Epithelial cell of esophagus (primary cell): ENCODE measurements around the gene LHX1.

Experiments
- DNase-seq: peaks from one replicate; pipeline ENCODE4 v3.0.0; 2010; ENCODE audit warnings: low read depth
- H3K4me3 ChIP-seq: 2 replicates; pipeline ENCODE4 v1.5.1; 2011; ENCODE audit warnings: mild to moderate bottlenecking, low read length, control low read depth
- TF ChIP-seq, protein P1 (sequence below): IDR thresholded peaks from 2 replicates; pipeline ENCODE4 v1.5.1; 2011; ENCODE audit warnings: low read depth, mild to moderate bottlenecking, low read length, control low read depth, inconsistent platforms; ENCODE audit not compliant: insufficient read depth; ENCODE audit errors: missing control alignments

Gene LHX1

DNA sequence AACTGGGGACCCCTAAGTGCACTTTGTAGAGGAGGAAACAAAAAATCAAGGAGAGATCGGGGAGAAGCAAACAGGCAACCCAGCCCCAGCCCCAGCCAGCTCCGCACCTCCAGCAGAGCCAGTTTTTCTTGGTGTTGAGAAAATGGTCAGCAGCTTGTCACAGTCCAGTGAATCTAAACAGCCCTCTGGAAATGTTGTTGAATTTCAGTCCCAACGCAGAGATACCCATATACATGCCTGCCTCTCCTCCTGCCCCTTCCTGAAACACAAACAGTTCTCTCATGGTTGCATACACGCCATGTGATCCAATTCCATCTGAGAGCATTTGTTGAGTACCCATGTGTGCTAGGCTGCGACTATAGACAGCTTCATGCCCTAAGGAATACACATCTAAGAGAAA is 42.4 kb upstream of the LHX1 start:
- TF ChIP-seq, protein P1, sequence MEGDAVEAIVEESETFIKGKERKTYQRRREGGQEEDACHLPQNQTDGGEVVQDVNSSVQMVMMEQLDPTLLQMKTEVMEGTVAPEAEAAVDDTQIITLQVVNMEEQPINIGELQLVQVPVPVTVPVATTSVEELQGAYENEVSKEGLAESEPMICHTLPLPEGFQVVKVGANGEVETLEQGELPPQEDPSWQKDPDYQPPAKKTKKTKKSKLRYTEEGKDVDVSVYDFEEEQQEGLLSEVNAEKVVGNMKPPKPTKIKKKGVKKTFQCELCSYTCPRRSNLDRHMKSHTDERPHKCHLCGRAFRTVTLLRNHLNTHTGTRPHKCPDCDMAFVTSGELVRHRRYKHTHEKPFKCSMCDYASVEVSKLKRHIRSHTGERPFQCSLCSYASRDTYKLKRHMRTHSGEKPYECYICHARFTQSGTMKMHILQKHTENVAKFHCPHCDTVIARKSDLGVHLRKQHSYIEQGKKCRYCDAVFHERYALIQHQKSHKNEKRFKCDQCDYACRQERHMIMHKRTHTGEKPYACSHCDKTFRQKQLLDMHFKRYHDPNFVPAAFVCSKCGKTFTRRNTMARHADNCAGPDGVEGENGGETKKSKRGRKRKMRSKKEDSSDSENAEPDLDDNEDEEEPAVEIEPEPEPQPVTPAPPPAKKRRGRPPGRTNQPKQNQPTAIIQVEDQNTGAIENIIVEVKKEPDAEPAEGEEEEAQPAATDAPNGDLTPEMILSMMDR, result no peak
- DNase-seq, result no peak
- H3K4me3 ChIP-seq, result no peak overlapping the region

DNA sequence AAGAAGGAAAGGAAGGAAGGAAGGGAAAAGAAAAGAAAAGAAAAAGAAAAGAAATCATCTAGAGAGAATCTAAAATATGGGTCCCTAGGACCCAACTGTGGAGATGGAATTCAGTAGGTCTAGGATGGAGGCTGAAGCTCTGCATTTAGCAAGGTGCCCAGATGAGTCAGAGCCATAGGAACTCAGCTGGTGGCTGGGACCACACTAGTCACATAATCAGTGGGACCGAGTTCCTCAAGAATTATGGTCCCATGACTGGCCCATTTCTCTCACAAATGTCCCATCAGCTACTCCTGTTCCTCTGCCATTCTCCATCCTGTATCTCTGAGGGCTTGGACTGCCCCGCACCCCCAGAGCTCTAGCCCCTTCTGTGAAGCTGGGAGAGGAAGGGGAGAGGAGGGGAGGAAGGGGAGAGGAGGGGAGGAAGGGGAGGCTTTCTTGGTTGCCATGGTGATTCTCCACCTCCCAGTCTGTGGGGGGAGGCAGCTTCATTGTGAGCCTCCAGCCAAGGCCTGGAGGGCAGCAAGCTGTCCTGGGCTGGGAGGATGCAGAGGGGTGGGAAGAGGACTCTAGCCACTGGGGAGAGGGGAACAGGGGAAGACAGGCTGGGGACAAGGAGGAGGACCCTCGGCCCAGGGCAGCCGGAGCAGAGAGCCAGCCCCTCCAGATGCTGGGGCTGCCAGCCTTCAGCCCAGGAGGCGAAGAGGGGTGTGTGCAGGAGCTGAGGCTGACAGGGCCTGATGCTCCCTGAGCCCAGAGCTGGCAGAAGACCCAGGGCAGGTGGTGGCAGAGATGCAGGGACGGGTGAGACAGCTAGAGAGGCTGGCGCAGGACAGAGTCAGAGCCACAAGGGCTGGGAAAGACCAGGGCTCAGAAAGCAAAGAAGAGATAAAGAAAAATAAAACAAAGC is 37.8 kb upstream of the LHX1 start:
- TF ChIP-seq, protein P1, result no peak
- no peak for DNase-seq
- H3K4me3 ChIP-seq, result no peak overlapping the region

DNA sequence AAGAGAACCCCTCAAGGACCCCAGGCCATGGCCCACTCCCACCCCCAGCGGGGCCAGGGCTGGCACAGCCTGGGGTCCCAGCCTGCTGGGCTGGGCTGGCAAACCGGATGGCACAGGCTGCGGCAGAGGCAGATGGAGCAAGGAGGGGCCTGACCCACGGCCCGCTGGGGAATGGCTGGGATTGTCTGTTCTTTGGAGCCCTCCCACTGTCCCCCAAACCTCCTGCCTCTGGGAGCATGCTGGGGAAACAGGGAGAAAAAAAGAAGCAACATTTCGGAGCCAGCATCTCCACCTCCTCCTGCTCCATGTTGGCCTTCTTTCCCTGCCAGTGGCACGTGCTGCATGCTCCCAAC is 37.1 kb upstream of the LHX1 start:
- no peak overlapping the region for H3K4me3 ChIP-seq
- TF ChIP-seq, protein P1, result no peak
- DNase-seq, result no peak

DNA sequence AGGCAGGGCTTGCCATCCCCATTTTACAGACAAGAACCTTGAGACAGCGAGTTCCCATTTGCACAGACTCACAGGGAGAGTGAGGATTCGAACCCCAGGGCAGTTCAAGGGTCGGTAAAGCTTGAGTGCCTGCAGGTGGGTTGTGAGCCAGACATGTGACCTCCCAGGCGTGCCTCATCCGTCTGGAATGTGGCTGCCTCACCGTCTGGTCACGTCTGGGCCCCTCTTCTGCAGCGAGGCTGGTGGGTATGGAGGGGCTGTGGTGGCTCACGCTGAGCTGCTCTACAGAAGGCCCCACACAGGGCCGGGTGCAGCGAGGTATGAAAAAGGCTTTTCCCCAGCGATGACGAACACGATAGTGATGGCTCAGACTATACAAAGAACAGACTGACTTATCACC is 35.8 kb upstream of the LHX1 start:
- TF ChIP-seq, protein P1, result no peak
- H3K4me3 ChIP-seq, result no peak overlapping the region
- peak; percentile 76 for DNase-seq

DNA sequence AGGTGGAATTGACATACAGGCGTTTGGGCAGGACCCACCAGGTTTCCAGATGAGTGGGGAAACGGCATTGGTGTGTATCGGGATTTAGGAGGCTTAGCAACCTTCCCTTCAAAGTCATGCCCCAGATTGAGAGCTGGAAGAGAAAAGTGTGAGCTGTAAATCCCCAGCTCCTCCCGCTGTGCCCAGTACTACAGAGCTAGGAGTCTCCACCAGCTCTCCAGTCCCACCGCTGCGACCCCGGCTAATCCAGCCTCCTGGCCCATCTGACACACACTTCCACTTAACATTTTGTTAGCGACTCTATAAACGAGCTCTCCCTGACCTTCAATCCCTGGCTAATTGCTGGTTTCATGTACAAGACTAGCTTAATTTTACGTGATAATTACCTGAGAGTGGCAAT is 29.9 kb upstream of the LHX1 start:
- no peak overlapping the region for H3K4me3 ChIP-seq
- TF ChIP-seq, protein P1, result no peak
- no peak for DNase-seq

DNA sequence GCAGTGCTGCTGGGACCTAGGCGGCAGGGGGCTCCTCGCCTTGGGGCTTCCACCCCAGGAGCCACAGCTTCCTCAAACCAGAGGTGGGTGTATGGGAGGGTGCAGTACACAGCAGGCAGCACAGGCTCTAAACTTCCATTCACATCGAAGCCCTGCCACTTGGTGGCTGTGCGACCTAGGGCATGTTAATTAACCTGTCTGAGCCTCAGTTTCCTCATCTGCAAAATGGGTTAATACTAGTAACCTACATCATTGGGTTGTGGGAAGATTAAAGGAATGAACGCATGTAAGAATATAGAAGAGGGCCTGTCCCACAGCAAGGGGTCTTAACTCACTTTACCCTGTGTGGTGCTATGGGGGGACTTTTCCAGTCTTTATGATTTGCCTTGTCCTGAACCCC is 26.8 kb upstream of the LHX1 start:
- H3K4me3 ChIP-seq, result no peak overlapping the region
- TF ChIP-seq, protein P1, result no peak
- no peak for DNase-seq

DNA sequence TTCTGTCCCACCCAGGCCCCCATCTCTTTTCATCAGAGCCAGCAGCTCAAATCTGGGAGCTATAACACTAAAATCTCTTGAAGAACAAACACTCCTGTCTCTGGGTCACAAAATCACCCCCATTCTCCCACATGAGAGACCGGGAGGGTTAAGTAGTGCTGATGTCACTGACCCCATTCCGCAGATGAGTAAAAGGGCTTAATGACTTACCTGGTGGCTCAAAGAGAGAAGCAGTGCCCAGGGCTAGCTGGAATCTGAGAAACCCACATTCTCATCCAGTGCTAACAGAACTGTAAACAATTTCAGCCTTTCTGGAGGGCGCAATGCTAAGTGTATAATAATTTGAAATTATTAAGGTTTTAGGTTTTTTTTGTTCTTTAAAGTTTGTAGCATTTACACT is 26.3 kb upstream of the LHX1 start:
- no peak for DNase-seq
- TF ChIP-seq, protein P1, result no peak
- no peak overlapping the region for H3K4me3 ChIP-seq
